Stimulated activated naive CD4-positive, alpha-beta T cell (primary cell): ENCODE measurements around the gene PLPP7.
"Not testable (repeated sequence)": the region's sequence is repeated elsewhere in the genome, so short reads cannot be mapped to it uniquely, and the experiment has no call there.

Experiments used
- DNase-seq, 6 experiments: peaks; one replicate each; lab custom pipeline; 2025; lab: John Stamatoyannopoulos, UW

Gene PLPP7

GRCh38 chr9:131266266-131267229 lies 23.0 kb upstream of the PLPP7 start:
- DNase-seq: peak in 5 of 6 experiments; percentile 36 to 60 (median 49)

DNA sequence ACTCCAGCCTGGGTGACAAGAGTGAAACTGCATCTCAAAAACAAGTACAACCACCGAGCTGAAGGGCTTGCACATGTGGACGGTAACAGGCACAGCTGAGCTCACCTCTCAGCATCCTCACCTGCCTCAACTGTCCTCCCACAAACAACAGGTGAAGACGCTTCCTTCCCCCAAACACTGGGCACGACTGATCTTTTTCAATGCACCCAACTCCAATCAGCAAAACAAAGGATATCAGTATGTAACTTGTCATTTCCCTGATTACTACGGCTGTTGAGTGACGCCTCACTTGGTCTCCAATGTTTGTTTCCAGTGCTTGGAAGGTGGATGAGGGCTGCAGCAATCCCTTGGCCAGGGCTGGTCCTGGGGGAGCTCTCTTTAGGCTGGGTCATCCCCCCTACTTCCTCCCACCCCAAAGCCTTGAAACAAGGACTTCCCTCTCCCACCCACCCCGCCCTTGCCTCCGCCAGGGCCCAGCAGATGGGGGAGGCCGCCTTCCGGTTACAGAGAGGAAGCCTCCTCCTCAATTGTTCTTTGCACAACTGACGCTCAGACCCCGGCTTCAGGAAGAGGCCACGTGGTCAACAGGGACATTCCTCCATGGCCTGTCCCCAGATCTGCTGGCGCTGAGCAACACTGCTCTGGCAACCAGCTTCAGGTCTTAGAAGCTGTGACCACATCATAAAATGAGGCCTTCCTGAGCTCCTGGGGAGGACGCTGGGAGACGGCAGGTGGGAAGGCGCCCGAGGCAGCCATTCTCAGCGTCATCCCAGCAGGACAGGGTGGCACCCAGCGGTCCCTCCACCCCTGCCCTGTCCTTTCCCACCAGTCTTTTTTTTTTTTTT lies 19.1 kb upstream of the PLPP7 start:
- DNase-seq: peak; percentile 37 to 70 (median 59)

DNA sequence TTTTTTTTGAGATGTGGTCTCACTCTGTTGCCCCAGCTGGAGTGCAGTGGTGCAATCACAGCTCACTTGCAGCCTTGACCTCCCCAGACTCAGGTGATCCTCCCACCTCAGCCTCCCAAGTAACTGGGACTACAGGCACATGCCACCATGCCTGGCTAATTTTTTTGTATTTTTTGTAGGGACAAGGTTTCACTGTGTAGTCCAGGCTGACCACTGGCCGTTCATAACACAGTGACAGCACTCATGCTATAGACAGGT lies 18.6 kb upstream of the PLPP7 start:
- not testable (repeated sequence) for DNase-seq

DNA sequence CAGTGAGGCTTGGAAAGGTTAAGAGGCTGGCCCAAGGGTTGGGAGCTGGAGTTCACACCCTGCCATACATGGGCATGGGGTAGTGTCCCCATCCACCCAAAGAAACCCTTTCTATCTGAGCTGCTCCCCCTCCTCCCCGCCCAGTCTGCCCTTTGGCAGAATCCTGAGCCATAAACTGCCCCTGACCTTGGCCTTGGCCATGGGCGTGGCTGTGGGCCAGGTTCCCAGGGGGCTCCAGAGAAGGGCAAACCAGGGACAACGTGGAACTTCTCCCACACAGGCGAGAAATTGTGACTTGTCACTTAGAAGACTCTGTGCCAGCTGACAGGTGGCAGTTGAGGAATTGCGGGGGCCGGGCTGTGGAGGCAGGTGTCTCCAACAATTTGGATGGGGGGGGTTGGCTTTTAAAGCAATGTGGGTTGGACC lies 18.0 kb upstream of the PLPP7 start:
- DNase-seq: no peak

DNA sequence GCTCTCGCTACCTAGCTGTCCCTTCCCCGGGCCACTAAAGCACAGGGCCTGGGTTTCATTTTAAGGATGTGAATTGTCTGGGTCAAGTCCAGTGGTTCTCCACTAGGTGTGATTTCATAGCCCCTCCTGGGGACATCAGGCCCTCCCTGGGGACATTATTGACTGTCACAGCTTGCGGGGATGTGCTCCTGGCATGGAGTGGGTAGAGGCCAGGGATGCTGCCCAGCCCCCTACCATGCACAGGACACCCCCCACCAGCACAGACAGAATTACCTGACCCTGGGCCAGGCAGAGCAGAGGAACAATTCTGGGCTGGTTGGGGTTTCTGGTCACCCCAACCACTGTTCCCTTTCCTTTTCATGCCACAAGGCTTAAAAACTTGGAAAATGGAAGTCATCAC lies 17.3 kb upstream of the PLPP7 start:
- no peak for DNase-seq

DNA sequence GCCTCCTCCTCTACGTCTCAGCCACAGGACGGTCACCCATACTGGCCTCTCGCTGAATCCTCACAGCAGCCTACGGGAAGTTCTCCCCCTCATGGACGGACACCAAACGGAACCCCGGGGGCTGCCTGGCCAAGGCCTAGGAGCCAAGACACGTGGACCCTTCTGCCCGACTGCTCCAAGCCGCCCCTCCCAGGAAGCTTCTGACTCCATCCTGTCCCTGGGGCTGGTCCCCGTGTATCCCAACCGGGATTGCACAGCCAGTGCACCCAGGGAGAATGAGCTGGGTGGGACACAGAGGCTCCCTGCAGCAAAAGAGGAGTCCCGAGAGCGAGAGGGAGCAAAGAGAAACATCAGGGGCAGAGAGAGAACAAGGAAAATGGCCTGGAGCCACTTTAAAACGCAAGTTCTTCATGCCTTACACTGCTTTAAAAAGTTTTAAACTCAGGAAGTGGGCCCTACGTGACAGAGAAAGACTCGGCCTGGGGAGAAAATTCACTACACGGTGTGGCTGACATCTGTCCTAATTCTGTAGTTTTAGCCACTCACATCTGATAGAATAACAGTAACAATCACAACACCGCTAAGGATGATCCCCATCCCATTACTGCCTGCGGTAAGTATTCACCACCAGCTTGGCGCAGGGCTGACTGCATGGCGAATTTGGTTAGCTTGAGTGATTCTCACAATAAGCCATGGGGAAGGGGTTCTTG lies 16.2 kb upstream of the PLPP7 start:
- peak in 2 of 6 experiments; percentile 30 to 60 for DNase-seq

DNA sequence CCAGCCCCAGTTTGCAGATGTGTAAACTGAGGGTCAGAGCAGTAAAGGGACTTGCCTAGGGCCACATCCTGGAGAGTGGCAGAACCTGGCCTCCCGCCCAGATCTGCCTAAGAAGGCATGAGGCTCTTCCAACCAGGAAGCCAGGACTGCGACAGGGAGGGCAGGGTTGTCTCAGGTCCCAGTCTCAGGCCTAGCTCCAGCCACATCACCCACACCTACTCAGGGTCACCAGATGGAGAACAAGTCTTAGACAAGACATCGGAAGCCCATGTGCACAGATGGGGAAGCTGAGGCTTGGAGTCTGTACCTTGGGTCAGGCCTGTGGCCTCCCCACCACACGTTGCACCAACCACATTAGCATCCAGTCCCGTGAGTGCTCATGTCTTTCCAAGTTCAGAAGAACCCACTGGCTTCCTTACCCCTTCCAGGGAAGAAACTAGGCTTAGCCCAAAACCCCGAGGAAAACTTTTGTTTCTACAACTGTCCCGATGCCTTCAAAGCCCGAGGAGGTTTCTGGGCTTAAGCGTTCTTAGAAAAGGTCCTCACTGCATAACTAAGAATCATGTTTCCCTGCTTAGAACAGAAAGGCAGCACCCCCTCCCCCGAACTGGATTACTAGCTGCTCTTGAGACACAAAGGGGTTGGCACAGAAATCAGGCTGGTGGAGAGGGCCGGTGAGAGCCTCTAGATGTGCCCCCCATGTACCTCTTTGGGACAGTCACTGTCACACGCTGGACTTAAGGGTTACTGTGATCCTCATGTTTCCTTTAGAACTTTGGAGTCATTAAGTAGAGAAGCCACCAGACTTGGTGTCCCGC lies 15.5 kb upstream of the PLPP7 start:
- DNase-seq: peak in 2 of 6 experiments; percentile 30 to 41

GRCh38 chr9:131274674-131275331 lies 14.7 kb upstream of the PLPP7 start:
- no peak for DNase-seq

GRCh38 chr9:131275332-131276093 lies 14.0 kb upstream of the PLPP7 start:
- DNase-seq: peak in 2 of 6 experiments; percentile 11 to 48

DNA sequence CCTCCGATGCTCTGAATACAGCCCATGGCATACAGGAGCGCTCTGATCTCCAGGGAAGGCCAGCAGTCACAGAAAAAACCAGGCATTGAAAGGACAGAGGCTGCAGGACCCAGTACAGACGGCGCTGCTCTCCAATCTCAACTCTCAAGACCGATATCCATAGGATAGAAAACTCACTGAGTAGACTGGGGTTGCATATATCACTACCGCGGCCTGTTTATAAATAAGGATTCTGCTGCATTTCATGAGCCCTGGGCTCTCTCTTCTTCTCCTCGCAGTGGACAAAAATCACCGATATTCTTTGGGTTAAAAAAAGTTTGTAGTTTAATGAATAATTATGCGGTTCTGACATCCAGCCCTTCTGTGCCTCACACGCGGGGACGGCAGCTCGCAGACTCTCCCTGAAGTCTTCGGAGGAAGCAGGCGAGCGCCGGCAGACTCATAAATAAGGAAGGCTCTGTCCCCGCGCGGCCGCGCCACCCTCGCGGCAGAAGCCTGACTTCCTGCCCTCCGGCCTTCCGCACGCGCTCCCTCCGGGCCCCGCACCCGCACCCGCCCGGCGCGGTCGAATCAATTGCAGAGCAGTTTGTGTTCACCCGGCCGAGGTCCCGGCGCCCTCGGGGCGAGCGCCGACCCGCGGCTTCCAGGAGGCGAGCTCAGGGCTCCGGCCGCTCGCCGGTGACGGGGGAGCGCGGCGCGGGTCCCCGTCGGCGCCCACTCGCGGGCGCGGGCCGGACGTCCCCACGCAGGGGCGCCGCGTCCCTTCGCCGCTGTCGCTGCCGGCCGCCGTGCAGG lies 13.2 kb upstream of the PLPP7 start, which contains the start of gene FAM78A:
Gene FAM78A, minus strand, starts transcription at position 417 of the 795 bp plus-strand sequence. Its CDS starts 331 bp downstream, at position 86.
- peak in 4 of 6 experiments; percentile 39 to 52 (median 41) for DNase-seq

DNA sequence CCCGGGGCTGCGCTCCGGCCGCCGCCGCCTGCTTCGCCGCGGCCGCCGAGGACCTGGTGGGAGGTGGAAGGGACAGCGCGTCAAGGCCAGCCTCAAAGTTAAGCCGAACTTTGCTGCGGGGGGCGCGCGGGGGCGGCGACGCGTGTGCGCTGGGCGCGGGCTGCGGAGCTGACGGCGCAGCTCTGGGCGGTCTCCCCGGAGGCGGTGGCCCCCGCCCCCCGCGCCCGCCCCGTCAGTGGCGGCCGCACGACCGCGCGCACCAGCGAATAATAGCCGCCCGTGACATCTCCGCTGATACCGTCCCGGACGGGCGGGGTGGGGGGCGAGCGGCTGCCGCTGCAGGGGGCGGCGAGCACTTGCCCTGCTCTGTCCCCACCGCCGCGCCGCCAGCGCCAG lies 12.6 kb upstream of the PLPP7 start:
- DNase-seq: peak; percentile 18 to 65 (median 48)

DNA sequence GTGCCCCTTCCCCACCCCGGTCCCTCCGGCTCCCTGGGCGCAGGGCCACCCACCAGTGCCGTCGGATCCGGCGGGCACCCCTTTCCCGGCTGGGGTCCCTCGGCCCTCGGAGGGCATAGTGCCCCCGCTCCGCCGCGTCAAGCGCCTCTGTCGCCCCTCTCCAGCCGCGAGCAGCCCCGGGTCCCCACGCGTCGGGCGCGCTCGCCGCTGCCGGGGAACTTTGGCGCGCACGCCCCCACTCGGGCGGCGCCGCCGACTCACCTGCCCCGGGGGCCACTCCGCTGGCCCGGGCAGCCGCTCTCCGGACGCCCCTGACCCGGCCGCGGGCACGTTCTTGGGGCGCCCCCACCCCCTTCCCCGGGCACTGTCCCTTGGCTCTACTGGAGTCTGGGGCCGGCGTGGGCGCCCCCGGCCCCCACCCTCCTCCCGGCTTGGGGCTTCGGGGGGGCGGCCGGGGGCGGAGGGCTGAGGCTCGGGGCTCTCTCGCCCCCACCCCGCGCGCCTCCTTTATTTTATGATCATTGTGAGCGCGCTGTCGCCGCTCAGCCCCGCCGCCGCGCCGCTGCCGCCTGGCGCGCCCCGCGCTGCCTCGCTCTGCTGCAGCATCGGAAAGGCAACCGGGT lies 12.1 kb upstream of the PLPP7 start:
- peak in 4 of 6 experiments; percentile 32 to 63 (median 48) for DNase-seq

DNA sequence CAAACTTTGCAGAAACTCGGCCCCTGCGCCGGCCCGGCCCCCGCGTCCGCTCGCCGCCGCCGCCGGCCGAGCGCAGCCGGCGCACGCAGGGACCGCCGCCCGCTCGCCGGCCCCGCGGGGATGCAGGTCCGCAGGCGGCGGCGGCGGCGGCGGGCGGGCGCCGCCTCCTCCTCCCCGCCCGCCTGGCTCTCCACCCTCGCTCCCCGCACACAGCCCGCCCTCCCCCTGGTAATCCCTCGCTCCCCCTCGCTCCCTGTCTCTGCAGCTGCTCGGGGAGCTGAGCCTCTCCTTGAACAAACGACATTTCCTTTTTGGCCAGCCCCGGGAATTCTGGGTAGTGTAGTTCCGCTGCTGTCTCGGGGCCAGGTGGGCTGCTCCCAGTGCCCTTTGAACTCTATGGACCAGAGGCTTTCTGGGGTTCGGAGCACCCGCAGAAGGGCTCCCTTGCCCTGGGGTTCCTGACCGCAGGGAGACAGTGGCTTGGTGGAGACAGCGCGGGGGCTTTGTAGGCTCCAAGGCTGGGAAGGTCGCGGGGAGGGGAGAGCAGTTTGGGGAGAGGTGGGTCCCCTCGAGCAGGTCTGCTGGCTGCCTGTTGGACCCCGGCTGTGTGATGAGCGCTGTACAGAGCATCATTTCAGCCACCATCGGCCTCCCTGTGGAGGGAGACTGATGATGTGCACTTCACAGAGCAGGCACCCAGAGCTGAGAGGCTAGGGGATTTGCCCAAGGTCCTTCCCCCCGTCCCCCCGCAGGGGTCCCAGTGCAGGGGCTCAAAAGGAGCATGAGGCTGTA lies 11.4 kb upstream of the PLPP7 start:
- peak; percentile 49 to 71 (median 60) for DNase-seq

- DNase-seq: peak; percentile 28 to 57 (median 46)
Measured at GRCh38 chr9:131278702-131279111, 10.8 kb upstream of the PLPP7 start.

- no peak for DNase-seq
Measured at GRCh38 chr9:131279196-131279862, 10.2 kb upstream of the PLPP7 start.

DNA sequence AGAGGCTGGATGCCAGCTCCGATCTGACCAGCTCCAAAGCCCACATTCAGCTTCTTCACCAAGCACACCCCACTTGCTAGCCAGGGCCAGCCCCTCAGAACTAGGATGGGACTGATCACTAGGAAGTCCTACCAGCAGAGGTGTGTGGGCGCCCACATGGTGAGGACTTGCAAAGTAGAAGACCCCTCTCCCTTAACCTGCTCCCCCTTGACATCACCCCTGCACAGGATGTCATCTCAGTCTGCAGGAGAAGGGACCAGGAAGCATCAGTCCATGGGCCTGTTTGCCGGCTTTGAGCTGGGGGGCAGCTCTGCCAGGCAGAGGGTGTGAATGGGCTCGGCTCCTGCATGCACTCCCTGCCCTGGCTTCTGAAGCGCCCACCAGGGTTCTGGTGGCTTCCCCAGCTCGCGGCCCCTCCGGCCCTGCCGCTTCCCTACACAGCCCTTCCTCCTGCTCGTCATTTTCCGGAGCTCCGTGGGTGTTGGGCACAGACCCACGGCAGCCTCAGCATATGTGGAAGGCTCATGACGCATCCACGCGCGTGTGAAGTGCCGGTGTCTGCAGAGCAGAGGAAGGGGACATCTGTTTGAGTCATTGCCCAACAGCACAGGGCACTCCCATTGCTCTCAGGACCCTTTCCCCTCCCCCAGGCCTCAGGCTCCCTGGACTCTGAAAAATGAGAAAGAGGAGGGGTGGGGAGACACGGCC lies 9.5 kb upstream of the PLPP7 start:
- no peak for DNase-seq
